GM12872 (cell line): Measurements from ENCODE around the gene COX8C.

Experiments
- TF ChIP-seq, protein P1 (sequence below): IDR thresholded peaks from 3 replicates; pipeline ENCODE4 v1.5.1; 2011; ENCODE audit warnings: low read depth, mild to moderate bottlenecking, low read length, moderate library complexity; ENCODE audit not compliant: insufficient read depth

The COX8C gene

DNA sequence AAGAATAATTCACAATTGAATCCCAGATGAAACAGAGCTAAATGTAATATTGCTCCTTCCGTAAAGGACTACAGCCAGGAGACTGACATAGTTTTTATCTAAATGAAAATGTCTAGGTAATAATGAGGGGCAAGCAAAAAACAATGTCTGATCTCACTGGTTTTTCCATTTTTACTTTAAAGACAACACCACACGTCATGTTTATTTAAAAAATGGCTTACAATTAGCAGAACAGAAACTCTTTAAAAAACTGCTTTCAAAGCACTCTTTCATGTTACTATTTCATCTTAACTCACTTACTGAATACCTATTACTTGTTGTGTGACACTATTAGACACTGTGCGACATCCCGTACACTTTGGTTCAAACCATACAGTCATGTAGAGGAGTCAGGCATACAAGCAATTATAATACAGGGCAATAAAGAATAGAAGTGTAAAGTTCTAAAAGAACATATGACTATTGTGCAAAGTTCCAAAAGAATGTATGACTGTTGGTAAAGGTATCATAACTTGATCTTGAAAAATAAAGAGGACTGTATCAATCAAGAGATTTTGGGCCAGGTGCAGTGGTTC, 23.3 kb upstream of the COX8C start:
- TF ChIP-seq, protein P1, sequence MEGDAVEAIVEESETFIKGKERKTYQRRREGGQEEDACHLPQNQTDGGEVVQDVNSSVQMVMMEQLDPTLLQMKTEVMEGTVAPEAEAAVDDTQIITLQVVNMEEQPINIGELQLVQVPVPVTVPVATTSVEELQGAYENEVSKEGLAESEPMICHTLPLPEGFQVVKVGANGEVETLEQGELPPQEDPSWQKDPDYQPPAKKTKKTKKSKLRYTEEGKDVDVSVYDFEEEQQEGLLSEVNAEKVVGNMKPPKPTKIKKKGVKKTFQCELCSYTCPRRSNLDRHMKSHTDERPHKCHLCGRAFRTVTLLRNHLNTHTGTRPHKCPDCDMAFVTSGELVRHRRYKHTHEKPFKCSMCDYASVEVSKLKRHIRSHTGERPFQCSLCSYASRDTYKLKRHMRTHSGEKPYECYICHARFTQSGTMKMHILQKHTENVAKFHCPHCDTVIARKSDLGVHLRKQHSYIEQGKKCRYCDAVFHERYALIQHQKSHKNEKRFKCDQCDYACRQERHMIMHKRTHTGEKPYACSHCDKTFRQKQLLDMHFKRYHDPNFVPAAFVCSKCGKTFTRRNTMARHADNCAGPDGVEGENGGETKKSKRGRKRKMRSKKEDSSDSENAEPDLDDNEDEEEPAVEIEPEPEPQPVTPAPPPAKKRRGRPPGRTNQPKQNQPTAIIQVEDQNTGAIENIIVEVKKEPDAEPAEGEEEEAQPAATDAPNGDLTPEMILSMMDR, result no peak

DNA sequence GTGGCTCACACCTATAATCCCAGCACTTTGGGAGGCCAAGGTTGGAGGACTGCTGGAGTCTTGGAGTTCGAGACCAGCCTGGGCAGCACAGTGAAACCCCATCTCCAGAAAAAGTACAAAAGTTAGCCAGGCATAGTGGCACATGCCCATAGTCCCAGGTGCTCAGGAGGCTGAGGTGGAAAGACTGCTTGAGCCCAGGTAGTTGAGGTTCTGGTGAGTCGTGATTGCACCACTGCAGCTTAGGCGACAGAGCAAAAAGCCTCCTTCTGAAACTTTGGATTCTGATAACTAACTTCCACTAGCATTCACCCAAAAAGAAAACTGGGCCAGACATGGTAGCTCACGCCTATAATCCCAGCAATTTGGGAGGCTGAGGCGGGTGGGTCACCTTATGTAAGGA, 20.8 kb upstream of the COX8C start:
- TF ChIP-seq, protein P1, result no peak

DNA sequence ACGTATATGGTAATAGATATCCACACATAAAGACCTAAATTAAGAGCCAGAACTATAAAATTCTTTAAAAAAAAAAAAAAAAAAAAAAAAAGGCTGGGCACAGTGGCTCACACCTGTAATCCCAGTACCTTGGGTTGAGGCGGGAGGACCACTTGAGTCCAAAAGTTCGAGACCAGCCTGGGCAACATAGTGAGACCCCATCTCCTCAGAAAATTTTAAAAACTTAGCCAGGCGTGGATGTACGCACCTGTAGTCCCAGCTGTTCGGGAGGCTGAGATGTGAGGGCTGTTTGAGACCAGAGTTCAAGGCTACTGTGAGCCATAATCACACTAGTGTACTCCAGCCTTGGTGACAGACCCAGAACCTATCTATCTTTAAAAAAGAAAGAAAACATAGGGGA, 18.4 kb upstream of the COX8C start:
- TF ChIP-seq, protein P1, result no peak

DNA sequence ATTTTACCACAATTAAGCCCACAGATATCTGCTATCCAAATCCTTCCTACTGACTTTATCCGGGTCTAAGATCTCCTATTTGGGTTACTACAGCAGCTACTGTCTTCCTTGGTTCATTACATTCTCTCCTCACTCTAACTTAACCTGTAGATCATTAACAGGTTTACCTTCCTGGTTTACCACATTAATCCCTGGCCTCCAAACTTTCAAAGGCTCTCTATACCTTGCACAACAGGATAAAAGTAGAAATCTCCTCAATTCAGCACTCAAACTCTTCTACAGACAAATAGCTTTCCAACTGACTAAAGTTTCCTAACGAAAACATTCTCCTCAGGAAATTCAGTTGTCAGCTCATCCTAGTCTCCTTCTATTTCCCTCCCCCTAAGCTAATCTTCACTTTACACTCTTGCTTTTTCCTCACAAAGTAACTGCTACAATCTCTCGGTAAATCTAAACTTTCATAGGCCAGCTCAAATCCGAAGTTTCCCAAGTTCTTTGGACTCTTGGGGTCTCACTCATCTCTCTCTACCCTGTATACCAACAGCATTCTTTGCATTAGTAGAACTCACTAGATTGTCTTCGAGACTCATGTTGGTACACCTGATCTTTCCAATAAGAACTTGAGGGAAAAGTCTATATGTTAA, 16.9 kb upstream of the COX8C start:
- TF ChIP-seq, protein P1, result no peak

DNA sequence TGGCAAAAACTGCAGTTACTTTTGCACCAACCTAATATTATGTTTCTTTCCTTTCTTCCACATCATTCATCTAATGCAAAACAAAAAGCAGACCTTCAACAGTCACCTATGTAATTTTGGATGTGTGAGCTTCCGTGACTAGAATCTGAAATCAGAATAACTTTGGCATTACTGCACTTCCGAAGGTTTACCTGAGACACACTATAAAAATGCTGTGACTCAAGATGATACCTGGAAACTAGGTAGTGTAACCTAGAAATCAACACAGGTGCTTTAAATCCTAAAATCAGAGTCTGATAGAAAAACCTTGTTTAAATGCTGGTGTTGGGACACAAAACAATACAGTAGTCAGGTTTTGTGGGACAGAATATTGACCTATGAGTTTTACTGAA, 16.4 kb upstream of the COX8C start:
- TF ChIP-seq, protein P1, result no peak

DNA sequence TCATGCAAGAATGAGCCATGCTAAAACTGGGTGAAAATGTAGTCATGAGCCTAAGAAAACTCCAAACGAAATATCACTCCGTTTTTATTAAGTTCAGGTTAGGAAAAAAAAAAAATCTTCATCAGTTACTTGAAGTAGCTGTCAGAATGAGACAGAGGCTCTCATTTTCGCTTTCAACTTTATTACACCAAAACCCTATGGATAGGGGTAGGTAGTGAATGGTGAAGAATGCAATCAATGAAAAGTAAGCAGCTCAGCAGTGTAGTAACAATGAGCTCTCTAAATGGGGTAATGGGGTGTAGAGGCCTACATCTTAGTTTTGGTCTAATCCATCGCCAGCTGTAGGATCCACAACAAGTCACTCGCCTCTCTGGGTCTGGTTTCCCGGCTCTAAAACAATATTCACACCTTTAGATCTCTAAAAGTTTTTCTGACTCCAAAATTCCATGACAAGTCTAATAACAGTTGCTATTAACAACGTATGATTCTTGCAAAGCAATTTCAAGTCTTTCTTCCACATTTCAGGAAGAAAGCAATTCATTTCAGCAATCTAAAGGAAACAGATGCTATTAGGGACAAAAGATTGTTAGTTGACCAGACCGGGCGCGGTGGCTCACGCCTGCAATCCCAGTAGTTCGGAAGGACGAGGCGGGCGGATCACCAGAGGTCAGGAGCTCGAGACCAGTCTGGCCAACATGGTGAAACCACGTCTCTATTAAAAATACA, 15.8 kb upstream of the COX8C start:
- TF ChIP-seq, protein P1, result no peak

DNA sequence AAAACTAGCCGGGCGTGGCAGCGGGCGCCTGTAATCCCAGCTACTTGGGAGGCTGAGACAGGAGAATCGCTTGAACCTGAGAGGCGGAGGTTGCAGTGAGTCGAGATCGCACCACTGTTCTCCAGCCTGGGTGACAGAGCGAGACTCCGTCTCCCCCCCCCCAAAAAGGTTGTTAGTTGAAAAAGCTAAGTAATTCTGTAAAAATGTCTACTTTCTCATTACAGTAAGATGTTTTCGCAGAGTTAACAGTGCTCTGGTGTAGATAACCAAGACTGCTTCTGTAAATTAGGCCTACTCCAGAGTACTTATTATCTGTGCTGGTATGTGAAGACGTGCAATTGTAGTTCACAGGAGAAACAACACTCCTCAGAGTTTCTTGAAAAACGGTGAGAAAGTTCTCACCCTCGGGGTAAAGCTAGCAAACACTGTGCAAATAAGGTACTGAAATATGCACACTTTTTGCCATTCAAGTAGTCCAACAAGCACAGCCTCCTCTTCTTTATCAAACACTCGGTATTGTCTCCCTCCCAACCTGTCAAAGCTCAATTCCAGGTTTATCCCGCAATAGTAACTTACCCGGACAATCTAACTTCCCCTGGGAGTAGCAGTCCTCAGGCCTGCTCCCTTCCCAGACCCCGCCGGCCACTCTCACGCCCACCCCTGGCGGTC, 15.1 kb upstream of the COX8C start:
- TF ChIP-seq, protein P1, result 0 out of 3 replicates have a peak, but pooled peaks have one; percentile 19
